ENCODE measurements around the gene ABL1.

ABL1 gene

DNA sequence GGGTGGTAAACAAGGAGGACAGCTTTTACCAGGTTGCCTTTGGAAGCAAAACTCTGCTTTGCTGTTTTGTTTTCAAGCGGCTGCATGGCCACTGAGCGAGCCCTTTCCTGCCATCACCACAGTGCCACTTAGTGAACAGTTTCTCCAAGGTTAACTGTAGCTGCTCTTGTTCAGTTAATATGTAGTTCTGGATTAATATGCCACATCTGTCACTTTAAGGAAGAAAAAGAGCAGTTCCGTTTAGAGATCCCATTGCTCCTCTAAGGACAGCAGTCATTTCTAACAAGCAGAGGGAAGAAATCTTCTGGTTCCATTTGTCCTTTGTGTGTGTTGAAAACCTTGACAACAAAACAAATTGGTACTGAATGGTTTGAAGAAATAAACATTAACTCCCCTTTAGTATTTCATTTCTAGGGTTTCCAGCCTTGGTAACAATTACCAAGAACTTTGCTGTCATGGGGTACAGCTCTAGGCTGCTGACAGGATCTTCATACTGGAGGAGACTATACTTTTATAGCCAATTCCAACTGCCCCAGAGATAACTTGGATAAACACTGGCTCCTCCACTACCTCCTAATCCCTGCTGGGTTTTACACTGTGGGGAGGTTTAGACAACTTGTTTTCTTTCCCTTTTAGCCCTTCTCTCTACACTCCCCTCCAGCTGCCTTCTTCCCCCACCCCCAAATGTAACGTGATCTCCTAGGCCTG, 10.3 kb upstream of the ABL1 start (continued):
- TF ChIP-seq ZNF10 (tag by site-specific recombination; IDR thresholded peaks at IDR 0.05) = peak; percentile 24; the same call in 1 of the 2 replicates
- TF ChIP-seq OVOL3 (tag by site-specific recombination; IDR thresholded peaks at IDR 0.05) = peak; percentile 71
- no peak for TF ChIP-seq ZSCAN5A (tag by site-specific recombination; IDR thresholded peaks at IDR 0.05)
- no peak for TF ChIP-seq ZNF404 (tag by site-specific recombination; IDR thresholded peaks at IDR 0.05)
- no peak for TF ChIP-seq ZNF555 (tag by site-specific recombination; conservative IDR thresholded peaks at IDR 0.05)
- TF ChIP-seq ZXDB (tag by site-specific recombination; IDR thresholded peaks at IDR 0.05) = peak; percentile 92
- no peak for TF ChIP-seq ZBTB21 (tag by site-specific recombination; IDR thresholded peaks at IDR 0.05)
- TF ChIP-seq, protein P1, sequence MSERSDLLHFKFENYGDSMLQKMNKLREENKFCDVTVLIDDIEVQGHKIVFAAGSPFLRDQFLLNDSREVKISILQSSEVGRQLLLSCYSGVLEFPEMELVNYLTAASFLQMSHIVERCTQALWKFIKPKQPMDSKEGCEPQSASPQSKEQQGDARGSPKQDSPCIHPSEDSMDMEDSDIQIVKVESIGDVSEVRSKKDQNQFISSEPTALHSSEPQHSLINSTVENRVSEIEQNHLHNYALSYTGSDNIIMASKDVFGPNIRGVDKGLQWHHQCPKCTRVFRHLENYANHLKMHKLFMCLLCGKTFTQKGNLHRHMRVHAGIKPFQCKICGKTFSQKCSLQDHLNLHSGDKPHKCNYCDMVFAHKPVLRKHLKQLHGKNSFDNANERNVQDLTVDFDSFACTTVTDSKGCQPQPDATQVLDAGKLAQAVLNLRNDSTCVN (tag by site-specific recombination; optimal IDR thresholded peaks at IDR 0.05) = no peak
- TF ChIP-seq ZNF704 (tag by site-specific recombination; IDR thresholded peaks at IDR 0.05) = no peak
- TF ChIP-seq, protein P2, sequence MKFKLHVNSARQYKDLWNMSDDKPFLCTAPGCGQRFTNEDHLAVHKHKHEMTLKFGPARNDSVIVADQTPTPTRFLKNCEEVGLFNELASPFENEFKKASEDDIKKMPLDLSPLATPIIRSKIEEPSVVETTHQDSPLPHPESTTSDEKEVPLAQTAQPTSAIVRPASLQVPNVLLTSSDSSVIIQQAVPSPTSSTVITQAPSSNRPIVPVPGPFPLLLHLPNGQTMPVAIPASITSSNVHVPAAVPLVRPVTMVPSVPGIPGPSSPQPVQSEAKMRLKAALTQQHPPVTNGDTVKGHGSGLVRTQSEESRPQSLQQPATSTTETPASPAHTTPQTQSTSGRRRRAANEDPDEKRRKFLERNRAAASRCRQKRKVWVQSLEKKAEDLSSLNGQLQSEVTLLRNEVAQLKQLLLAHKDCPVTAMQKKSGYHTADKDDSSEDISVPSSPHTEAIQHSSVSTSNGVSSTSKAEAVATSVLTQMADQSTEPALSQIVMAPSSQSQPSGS (tag by site-specific recombination; IDR thresholded peaks at IDR 0.05; ENCODE audit: low read depth) = no peak
- no peak for TF ChIP-seq ZNF433 (tag by site-specific recombination; IDR thresholded peaks at IDR 0.05; ENCODE audit: low read depth)
- TF ChIP-seq ZNF114 (tag by site-specific recombination; IDR thresholded peaks at IDR 0.05) = no peak
- no peak for TF ChIP-seq ZNF354C (tag by site-specific recombination; IDR thresholded peaks at IDR 0.05; ENCODE audit: borderline replicate concordance, low read depth)
- TF ChIP-seq TRIM28 (IDR thresholded peaks at IDR 0.05; ENCODE audit: borderline replicate concordance, low read length) = no peak
- TF ChIP-seq ZNF155 (tag by site-specific recombination; IDR thresholded peaks at IDR 0.05) = no peak
- TF ChIP-seq, protein P3, sequence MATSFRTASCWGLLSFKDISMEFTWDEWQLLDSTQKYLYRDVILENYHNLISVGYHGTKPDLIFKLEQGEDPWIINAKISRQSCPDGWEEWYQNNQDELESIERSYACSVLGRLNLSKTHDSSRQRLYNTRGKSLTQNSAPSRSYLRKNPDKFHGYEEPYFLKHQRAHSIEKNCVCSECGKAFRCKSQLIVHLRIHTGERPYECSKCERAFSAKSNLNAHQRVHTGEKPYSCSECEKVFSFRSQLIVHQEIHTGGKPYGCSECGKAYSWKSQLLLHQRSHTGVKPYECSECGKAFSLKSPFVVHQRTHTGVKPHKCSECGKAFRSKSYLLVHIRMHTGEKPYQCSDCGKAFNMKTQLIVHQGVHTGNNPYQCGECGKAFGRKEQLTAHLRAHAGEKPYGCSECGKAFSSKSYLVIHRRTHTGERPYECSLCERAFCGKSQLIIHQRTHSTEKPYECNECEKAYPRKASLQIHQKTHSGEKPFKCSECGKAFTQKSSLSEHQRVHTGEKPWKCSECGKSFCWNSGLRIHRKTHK (tag by site-specific recombination; IDR thresholded peaks at IDR 0.05) = no peak
- TF ChIP-seq ZNF2 (tag by site-specific recombination; IDR thresholded peaks at IDR 0.05) = no peak
- no peak for TF ChIP-seq ZBTB1 (tag by site-specific recombination; IDR thresholded peaks at IDR 0.05)
- peak; percentile 84 for TF ChIP-seq GLIS1 (tag by site-specific recombination; IDR thresholded peaks at IDR 0.05)
- no peak for TF ChIP-seq ZNF391 (tag by site-specific recombination; IDR thresholded peaks at IDR 0.05; ENCODE audit: borderline replicate concordance, low read depth)
- TF ChIP-seq PATZ1 (tag by site-specific recombination; IDR thresholded peaks at IDR 0.05) = peak; percentile 96
- no peak for TF ChIP-seq ZNF585B (tag by site-specific recombination; IDR thresholded peaks at IDR 0.05)
- no peak for TF ChIP-seq ZNF837 (tag by site-specific recombination; IDR thresholded peaks at IDR 0.05)
- no peak for TF ChIP-seq ZNF785 (tag by site-specific recombination; IDR thresholded peaks at IDR 0.05)
- peak; percentile 49; the same call in 1 of the 2 replicates for TF ChIP-seq GLI2 (tag by site-specific recombination; IDR thresholded peaks at IDR 0.05; ENCODE audit: borderline replicate concordance, low read depth)
- TF ChIP-seq TCF7L2 (IDR thresholded peaks at IDR 0.05; ENCODE audit: borderline replicate concordance, low read depth, low read length) = no peak
- TF ChIP-seq, protein P4, sequence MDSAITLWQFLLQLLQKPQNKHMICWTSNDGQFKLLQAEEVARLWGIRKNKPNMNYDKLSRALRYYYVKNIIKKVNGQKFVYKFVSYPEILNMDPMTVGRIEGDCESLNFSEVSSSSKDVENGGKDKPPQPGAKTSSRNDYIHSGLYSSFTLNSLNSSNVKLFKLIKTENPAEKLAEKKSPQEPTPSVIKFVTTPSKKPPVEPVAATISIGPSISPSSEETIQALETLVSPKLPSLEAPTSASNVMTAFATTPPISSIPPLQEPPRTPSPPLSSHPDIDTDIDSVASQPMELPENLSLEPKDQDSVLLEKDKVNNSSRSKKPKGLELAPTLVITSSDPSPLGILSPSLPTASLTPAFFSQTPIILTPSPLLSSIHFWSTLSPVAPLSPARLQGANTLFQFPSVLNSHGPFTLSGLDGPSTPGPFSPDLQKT (IDR thresholded peaks at IDR 0.05; ENCODE audit: borderline replicate concordance, low read depth, low read length) = no peak
- TF ChIP-seq ZNF596 (tag by site-specific recombination; IDR thresholded peaks at IDR 0.05) = peak; percentile 85
- no peak for TF ChIP-seq ZNF658 (tag by site-specific recombination; IDR thresholded peaks at IDR 0.05)

All from HEK293 (cell line).